GM23338 (cell line): Measurements from ENCODE around the gene FCSK. TPM values are rescaled to one million over a fixed set of nuclear protein-coding genes. Genes with fewer than 3 reads are reported as not detected.

Experiments
- ATAC-seq: fragments of 200-7000 bp; cut with Tn5 transposase; 3 replicates; pipeline ENCODE4 v1.9.1; 2020
- DNase-seq: peaks from one replicate; pipeline ENCODE4 v3.0.0-alpha.2; 2015; ENCODE audit warnings: low spot score
- H2AFZ ChIP-seq: fragments of 200-600 bp; sonication (generic); 2 replicates; pipeline ENCODE4 v1.8.0; 2016; ENCODE audit warnings: antibody characterized with exemption, mild to moderate bottlenecking, moderate library complexity
- H3F3A ChIP-seq: fragments of 200-600 bp; sonication (generic); replicated peaks from 2 replicates; pipeline ENCODE4 v1.8.0; 2017; ENCODE audit warnings: antibody characterized with exemption, mixed run types, low read depth
- H3K27ac ChIP-seq: fragments of 200-600 bp; sonication (generic); 2 replicates; pipeline ENCODE4 v1.6.1; 2016; ENCODE audit warnings: low read depth
- H3K27me3 ChIP-seq: fragments of 200-600 bp; sonication (generic); 2 replicates; pipeline ENCODE4 v1.8.0; 2016; ENCODE audit warnings: mild to moderate bottlenecking, mixed run types, moderate library complexity; ENCODE audit not compliant: insufficient read depth
- H3K36me3 ChIP-seq: fragments of 200-600 bp; sonication (generic); 2 replicates; pipeline ENCODE4 v1.8.0; 2016; ENCODE audit warnings: mild to moderate bottlenecking; ENCODE audit not compliant: insufficient read depth
- H3K4me1 ChIP-seq: fragments of 200-600 bp; sonication (generic); 2 replicates; pipeline ENCODE4 v1.8.0; 2016; ENCODE audit warnings: mild to moderate bottlenecking, moderate library complexity; ENCODE audit not compliant: insufficient read depth
- H3K4me2 ChIP-seq: fragments of 200-600 bp; sonication (generic); 2 replicates; pipeline ENCODE4 v1.7.1; 2017; ENCODE audit warnings: mixed run types
- H3K4me3 ChIP-seq: fragments of 200-600 bp; sonication (generic); 2 replicates; pipeline ENCODE4 v1.6.1; 2016; ENCODE audit warnings: mixed run types
- H3K79me2 ChIP-seq: fragments of 200-600 bp; sonication (generic); replicated peaks from 2 replicates; pipeline ENCODE4 v1.8.0; 2017; ENCODE audit warnings: mild to moderate bottlenecking; ENCODE audit not compliant: insufficient read depth
- H3K9me2 ChIP-seq: fragments of 200-600 bp; sonication (generic); 2 replicates; pipeline ENCODE4 v1.8.0; 2017; ENCODE audit not compliant: insufficient read depth
- H4K20me1 ChIP-seq: fragments of 200-600 bp; sonication (generic); replicated peaks from 2 replicates; pipeline ENCODE4 v1.8.0; 2017; ENCODE audit warnings: mild to moderate bottlenecking; ENCODE audit not compliant: insufficient read depth
- H3K27ac Mint-ChIP-seq: 2 replicates; pipeline ENCODE4 v1.8.0; 2020; ENCODE audit warnings: inconsistent platforms, mild to moderate bottlenecking, moderate library complexity, mixed read lengths
- H3K27me3 Mint-ChIP-seq: 3 replicates; pipeline ENCODE4 v1.8.0; 2022; ENCODE audit warnings: low read depth, mild to moderate bottlenecking, moderate library complexity, mixed read lengths, inconsistent platforms; ENCODE audit not compliant: insufficient read depth, poor library complexity
- H3K36me3 Mint-ChIP-seq: 3 replicates; pipeline ENCODE4 v1.8.0; 2021; ENCODE audit warnings: low read depth, mild to moderate bottlenecking, inconsistent platforms, moderate library complexity, mixed read lengths
- H3K4me1 Mint-ChIP-seq: 3 replicates; pipeline ENCODE4 v1.8.0; 2020; ENCODE audit warnings: mild to moderate bottlenecking, inconsistent platforms, mixed read lengths
- H3K4me3 Mint-ChIP-seq: 3 replicates; pipeline ENCODE4 v1.8.0; 2021; ENCODE audit warnings: moderate library complexity, mild to moderate bottlenecking, inconsistent platforms, mixed read lengths
- H3K9me3 Mint-ChIP-seq: 3 replicates; pipeline ENCODE4 v1.8.0; 2020; ENCODE audit warnings: moderate library complexity, mild to moderate bottlenecking, inconsistent platforms, mixed read lengths
- CREB1 ChIP-seq: fragments of 250-450 bp; sonication (Bioruptor Pico); IDR thresholded peaks from 2 replicates; pipeline ENCODE4 v1.5.0; 2020; ENCODE audit warnings: low read depth, mild to moderate bottlenecking, moderate library complexity
- CTCF ChIP-seq, 2 experiments: fragments of 200-600 bp in 1 of 2; sonication (generic) in 1 of 2; conservative IDR thresholded peaks; 2 replicates each; pipeline versions ENCODE4 v1.5.1 to v1.6.1; 2016 to 2017; ENCODE audit warnings: antibody characterized with exemption in 2 of 2, low read depth in 2 of 2, mild to moderate bottlenecking in 2 of 2, moderate library complexity in 1 of 2
- ETS1 ChIP-seq: IDR thresholded peaks from 2 replicates; pipeline ENCODE4 v1.6.1; 2016; ENCODE audit warnings: antibody characterized with exemption
- EZH2phosphoT487 ChIP-seq: fragments of 200-600 bp; sonication (generic); IDR thresholded peaks from one replicate; pipeline ENCODE4 v1.8.1; 2018; ENCODE audit warnings: antibody characterized with exemption; ENCODE audit not compliant: unreplicated experiment
- JUNB ChIP-seq: IDR thresholded peaks from one replicate; pipeline ENCODE4 v1.6.1; 2016; ENCODE audit warnings: antibody characterized with exemption; ENCODE audit not compliant: unreplicated experiment
- NANOG ChIP-seq: IDR thresholded peaks from 2 replicates; pipeline ENCODE4 v1.6.1; 2016; ENCODE audit warnings: antibody characterized with exemption, borderline replicate concordance
- POLR2AphosphoS5 ChIP-seq: IDR thresholded peaks from 2 replicates; pipeline ENCODE4 v1.6.1; 2016; ENCODE audit warnings: antibody characterized with exemption, low read depth
- REST ChIP-seq: IDR thresholded peaks from one replicate; pipeline ENCODE4 v1.6.1; 2018; ENCODE audit warnings: antibody characterized with exemption; ENCODE audit not compliant: unreplicated experiment
- ZNF114 ChIP-seq: fragments of 250-450 bp; sonication (Bioruptor Pico); IDR thresholded peaks from 2 replicates; pipeline ENCODE4 v1.5.0; 2020; ENCODE audit warnings: mild to moderate bottlenecking, moderate library complexity
- ZNF331 ChIP-seq: fragments of 250-450 bp; sonication (Bioruptor Pico); IDR thresholded peaks from 2 replicates; pipeline ENCODE4 v1.5.0; 2020; ENCODE audit warnings: low read depth, mild to moderate bottlenecking, moderate library complexity
- ZNF462 ChIP-seq: fragments of 250-450 bp; sonication (Bioruptor Pico); IDR thresholded peaks from 2 replicates; pipeline ENCODE4 v1.5.0; 2020; ENCODE audit warnings: mild to moderate bottlenecking, moderate library complexity
- polyA plus RNA-seq: library from polyadenylated mRNA; unstranded; fragments of >200 nt; fragmentation: Nextera tagmentation; extraction: Ambion mirVana; gene quantifications from 2 replicates; pipeline ENCODE4 v1.2.1, GENCODE V29; 2016
- total RNA-seq: library from RNA; depleted of rRNA; stranded (reverse); fragments of >200 nt; shearing (Covaris generic); gene quantifications from 2 replicates; pipeline ENCODE4 v1.2.3, GENCODE V29; 2014

FCSK gene
- total and polyA plus RNA-seq, 2 experiments from 2014 or later = 2.3 to 4.0 TPM

GRCh38 chr16:70508752-70509151 is 54.4 kb downstream of the FCSK start:
- ATAC-seq = no peak
- no peak; a peak in 1 of 4 replicates for TF ChIP-seq CTCF (conservative IDR thresholded peaks at IDR 0.05; ENCODE audit: low read depth in 2 of 2)
- no peak for TF ChIP-seq REST
- no peak for TF ChIP-seq CREB1 (CRISPR knock-in tag)
- TF ChIP-seq POLR2AphosphoS5 = no peak
- no peak for TF ChIP-seq ZNF462 (CRISPR knock-in tag)
- no peak for TF ChIP-seq ZNF114 (CRISPR knock-in tag)
- TF ChIP-seq ZNF331 (CRISPR knock-in tag) = no peak
- no peak for TF ChIP-seq ETS1
- no peak for TF ChIP-seq EZH2phosphoT487
- TF ChIP-seq NANOG = no peak
- TF ChIP-seq JUNB = no peak
- no peak overlapping the region for H3K27ac ChIP-seq
- H2AFZ ChIP-seq = no peak overlapping the region
- H3K36me3 ChIP-seq = peaks cover 12% of the 10 kb centered on the region
- no peaks in the 10 kb centered on the region for H3K4me1 ChIP-seq
- Mint-ChIP-seq H3K27ac (no peak overlapping the region), H3K9me3 (no peaks in the 10 kb centered on the region), H3K36me3 (peaks cover 50% of the 10 kb centered on the region), H3K4me3 (no peak overlapping the region), H3K4me1 (no peaks in the 10 kb centered on the region), H3K27me3 (peaks cover 7% of the 10 kb centered on the region)
- H3K79me2 ChIP-seq = no peaks in the 10 kb centered on the region
- H4K20me1 ChIP-seq = no peaks in the 10 kb centered on the region
- H3K27me3 ChIP-seq = no peaks in the 10 kb centered on the region
- no peak for DNase-seq
- H3K4me3 ChIP-seq = no peak overlapping the region
- H3F3A ChIP-seq = peaks cover 9% of the 10 kb centered on the region; the same call in 1 of the 2 replicates
- no peaks in the 10 kb centered on the region for H3K9me2 ChIP-seq
- no peak overlapping the region for H3K4me2 ChIP-seq
